Omental fat pad (tissue), 4 donors: ENCODE results near the gene CLEC11A. TPM values are rescaled to one million over a fixed set of nuclear protein-coding genes. Genes with fewer than 3 reads are reported as not detected.

ENCODE experiments used
- ATAC-seq: fragments of 150-250 bp; one replicate; pipeline ENCODE4 v1.9.1; 2016; ENCODE audit warnings: mild to moderate bottlenecking, moderate library complexity; ENCODE audit not compliant: low FRiP score
- DNase-seq: peaks from one replicate; pipeline ENCODE4 v3.0.0-alpha.2; 2019; ENCODE audit warnings: low spot score
- CTCF ChIP-seq, 3 donors: fragments of 450-650 bp; IDR thresholded peaks; one replicate each; pipeline ENCODE4 v1.5.1; 2016 to 2017; ENCODE audit warnings: antibody characterized with exemption in 3 of 3, mild to moderate bottlenecking in 3 of 3, moderate library complexity in 2 of 3
- total RNA-seq, 4 donors: library from RNA; depleted of rRNA; stranded (reverse); fragments of >200 nt; gene quantifications; one replicate each; pipeline ENCODE4 v1.1.0, GENCODE V29; 2016

Gene CLEC11A
- total RNA-seq, 4 donors from 2014 or later, result 17.1 to 32.0 (median 21.9) TPM

DNA sequence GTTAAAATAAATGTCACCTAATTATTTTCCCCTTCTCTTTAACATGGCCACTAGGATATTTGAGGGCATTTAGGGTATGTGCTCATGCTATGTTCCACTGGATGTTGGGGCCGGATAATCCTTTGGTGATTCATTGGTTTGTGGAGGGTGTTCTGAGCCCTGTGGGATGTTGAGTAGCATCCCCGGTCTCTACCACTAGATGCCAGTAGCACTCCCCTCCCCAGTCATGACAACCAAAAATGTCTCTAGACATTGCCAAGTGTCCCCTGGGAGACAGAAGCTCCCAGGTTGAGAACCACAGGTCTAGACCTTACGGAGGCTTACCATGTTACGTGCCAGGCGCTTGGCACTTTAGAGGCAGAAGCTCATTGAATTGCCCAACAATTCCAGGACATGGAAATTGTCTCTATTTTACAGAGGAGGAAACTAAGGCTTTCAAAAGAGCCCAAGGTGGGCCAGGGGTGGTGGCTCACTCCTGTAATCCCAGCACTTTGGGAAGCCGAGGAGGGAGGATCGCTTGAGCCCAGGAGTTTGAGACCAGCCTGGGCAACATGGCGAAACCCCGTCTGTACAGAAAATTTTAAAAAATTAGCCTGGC is 17.6 kb upstream of the CLEC11A start:
- ATAC-seq, result no peak
- no peak for TF ChIP-seq CTCF (IDR thresholded peaks at IDR 0.05)
- no peak for DNase-seq

DNA sequence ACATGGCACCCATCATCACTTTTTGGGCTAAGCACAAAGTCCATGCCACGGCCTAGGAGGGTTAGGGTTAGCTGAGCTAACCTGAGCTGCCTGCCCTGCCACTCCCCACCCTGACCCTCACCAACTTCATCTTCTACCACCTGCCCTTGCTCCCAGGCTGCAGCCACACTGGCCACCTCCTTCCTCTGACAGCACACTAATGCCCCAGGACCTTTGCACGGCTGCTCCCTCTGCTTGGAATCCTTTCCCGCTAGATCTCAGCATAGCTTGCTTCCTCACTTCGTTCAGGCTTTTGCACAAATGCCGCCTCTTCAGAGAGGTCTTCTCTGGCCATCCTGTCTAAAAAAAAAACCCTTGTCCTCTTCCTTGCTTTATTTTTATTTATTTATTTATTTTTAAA is 16.8 kb upstream of the CLEC11A start:
- DNase-seq (no peak), ATAC-seq (no peak)
- TF ChIP-seq CTCF (IDR thresholded peaks at IDR 0.05), result no peak

- DNase-seq, result no peak
- no peak for TF ChIP-seq CTCF (IDR thresholded peaks at IDR 0.05)
- ATAC-seq, result no peak
Observed at GRCh38 chr19:50708179-50708879, 14.8 kb upstream of the CLEC11A start.

DNA sequence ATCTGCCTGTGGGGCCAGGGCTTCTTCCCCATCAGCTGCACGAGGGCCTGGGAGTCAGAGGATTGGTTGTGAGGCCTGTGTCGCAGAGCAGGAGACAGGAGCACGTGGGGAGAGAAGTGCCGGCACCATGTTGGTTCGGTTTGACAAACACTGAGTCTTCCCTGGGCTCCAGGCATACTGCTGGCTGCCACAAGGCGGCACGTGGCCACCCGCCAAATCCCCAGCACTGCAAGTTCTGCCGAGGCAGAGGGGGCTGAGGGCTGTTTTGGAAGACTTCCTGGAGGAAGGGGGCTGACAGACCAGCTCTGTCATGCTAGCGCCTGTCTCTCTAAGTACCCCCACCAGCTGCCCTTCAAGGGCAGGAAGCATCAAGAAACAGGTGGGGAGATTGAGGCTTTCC is 13.1 kb upstream of the CLEC11A start:
- no peak for DNase-seq
- no peak for TF ChIP-seq CTCF (IDR thresholded peaks at IDR 0.05)
- ATAC-seq, result no peak

GRCh38 chr19:50710612-50711011 is 12.6 kb upstream of the CLEC11A start:
- TF ChIP-seq CTCF (IDR thresholded peaks at IDR 0.05), result no peak

DNA sequence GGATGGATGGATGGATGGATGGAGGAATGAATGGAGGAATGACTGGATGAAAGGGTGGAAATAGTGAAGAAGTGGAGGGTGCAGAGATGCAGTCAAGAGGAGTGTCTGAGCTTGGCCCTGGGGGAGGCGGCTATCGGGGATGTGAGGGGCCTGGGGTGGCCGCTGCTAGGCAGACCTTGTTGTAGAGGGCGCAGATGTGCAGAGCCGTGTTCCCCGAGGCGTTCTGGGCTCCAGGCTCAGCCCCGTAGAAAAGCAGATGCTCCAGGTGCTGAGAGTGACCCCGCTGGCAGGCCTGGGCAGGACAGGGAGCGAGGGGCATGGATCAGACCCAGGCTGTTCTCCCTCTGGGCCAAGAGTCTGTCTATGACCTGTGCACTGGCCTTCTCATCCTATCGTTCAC is 12.0 kb upstream of the CLEC11A start:
- TF ChIP-seq CTCF (IDR thresholded peaks at IDR 0.05), result no peak
- ATAC-seq (no peak), DNase-seq (no peak)

More at GRCh38 chr19:50710612-50711011, 12.6 kb upstream of the CLEC11A start:
- ATAC-seq (no peak), DNase-seq (no peak)

DNA sequence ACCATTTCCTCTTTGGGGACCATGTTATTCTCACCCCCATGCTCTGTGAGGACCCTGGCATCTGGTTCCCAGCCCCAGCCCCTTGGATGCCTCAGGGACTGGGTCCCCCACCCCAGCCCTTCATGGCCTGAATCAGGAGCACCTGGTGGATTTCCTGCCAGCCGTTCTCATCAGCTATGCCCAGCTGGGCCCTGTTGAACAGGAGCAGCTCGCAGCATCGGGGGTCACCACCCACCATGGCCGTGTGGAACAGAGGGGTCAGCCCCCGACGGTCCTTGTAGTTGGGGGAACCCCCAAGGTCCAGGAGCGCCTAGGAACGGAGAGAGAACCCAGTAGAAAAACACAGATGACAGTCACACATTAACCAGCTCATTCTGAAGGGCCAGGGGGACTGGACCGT is 11.4 kb upstream of the CLEC11A start:
- ATAC-seq, result no peak
- DNase-seq, result no peak
- no peak for TF ChIP-seq CTCF (IDR thresholded peaks at IDR 0.05)
